IPS DF 19.7 (cell line): ENCODE results near the gene SNED1.

ENCODE experiments used
- DNase-seq: peaks from one replicate; pipeline ENCODE4 v3.0.0-alpha.2; 2013; ENCODE audit warnings: low read depth, low spot score

SNED1 gene

DNA sequence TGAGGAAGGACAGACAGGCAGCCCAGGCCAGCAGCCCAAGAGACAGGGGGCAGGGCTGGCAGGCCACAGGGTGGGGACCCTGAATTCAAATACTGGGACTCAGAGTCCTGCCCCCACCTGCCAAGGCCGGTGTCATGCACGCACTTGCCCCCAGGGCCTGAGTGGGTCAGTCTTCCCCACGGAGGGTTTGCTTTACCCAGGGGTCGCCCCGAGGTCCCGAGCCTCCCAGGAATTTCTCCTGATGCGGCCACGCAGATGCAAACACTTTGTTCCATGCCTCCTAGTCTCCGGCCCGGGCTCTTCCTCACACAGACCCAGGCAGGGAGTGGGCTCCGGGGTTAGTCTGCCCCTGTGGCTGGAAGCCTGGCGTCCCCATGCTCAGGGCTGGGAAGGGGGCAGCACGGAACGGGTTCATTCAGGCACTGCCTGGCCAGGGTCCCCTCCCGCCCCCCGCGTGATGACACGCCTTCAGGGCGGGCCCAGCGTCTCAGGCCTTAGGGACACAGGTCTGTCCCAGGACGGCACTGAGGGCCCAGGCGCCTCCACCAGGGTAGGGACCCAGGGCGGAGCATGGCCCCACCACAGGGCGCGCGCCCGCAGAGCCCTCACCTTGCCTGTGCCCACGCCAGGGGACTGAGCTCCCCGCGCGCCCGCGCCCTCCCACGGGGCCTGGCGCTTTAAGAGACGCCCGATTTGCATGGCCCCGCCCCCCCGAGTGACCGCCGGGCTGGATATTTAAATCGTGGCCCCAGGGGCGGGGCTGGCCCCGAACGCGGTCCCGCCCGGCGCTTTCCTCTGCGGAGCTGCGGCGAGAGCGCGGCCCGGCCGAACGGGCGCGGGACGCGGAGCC lies at the start of gene SNED1:
Gene SNED1, plus strand, starts transcription at position 763 of the 850 bp plus-strand sequence. CDS start 220 bp downstream, outside the sequence.
- DNase-seq: no peak

DNA sequence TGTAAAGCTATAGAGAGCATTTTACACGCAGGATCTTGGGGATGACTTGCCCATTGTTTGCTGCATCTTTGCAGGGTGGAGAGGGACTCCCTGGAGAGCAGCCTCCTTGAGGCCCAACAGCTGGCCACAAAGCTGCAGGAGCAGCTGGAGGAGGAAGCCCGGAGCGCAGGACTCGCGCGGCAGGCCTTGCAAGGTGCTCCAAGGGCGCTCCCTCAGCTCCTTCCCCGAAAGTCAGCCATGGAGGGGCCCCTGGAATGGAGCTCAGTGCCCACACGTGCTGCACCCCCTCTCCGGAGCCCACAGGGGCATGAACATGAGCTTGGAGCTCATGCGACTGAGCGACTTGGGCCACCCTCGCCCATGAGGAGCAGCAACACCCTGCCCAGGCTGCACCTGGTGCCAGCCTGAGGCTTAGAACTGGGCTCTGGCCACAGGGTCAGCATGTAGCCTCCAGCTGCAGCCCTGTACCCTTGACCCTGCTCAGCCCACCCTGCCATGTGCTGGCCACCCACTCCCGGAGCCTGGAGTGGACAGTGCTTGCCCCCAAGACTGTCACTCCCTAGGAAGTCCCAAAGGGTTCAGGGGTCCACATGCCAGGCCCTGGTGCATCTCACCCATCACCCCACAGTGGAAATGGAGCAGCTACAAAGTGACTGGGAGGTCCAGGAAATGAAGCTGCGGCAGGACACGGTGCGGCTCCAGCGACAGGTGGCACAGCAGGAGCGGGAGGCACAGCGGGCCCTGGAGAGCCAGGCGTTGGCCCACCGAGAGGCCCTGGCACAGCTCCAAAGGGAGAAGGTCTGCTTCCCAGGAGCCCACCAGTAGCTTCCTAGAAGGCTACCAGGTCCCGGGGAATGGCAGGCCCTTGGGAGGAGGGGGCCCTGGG lies 49.3 kb upstream of the SNED1 start:
- DNase-seq: no peak

DNA sequence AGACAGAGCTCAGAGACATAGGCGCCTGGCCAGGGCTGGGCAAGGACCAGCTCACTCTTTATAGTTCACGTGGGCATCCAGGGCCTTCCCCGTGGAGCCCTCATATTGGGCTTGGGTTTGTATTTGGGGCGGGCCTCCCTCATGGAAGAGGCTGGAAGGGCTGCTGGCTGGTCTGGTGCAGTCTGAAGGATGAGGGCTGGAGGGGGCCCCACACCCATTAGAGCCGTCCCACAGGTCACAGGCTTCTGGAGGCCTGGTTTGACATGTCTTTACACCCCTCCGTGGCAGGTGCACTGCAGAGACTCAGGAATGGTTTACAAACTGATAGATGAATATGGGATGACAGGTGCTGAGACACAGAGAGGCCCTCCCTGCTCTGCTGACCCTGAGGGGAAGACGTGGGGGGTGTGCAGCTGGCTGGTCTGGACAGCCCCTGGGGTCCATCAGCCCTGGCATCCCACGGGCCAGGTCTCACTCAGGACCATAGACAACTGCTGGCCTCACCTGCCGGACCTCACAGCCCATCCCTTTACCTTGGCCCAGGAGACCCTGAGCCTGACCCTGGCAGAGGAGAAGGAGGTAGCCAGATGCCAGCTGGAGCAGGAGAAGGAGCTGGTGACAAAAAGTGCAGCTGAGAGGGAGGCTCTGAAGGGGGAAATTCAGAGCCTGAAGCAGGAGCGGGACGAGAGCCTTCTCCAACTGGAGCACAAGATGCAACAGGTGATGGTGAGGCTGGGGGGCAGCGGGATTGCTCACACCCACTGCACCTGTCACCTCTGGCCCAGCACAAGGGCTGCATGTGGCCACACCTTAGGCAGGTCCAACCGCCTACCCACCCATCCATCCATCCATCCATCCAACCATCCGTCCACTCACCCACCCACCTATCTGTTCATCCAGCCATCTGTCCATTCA lies 48.4 kb upstream of the SNED1 start:
- DNase-seq: no peak

DNA sequence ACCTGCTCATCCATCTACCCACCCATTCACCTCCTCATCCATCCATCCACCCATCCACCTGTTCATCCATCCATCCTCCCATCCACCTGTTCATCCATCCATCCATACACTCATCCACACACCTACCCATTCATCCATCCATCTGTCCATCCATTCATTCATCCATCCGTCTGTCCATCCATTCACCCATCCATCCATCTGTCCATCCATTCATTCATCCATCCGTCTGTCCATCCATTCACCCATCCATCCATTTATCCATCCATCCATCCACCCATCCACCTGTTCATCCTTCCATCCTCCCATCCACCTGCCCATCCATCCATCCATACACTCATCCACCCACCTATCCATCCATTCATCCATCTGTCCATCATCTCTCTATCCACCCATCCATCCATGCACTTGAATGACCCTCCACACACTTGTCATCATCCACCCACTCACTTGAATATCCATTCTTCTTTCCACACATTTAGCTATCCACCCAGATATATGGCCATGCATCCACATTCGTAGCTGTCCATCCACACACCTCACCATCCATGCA lies 47.3 kb upstream of the SNED1 start:
- DNase-seq: no peak

DNA sequence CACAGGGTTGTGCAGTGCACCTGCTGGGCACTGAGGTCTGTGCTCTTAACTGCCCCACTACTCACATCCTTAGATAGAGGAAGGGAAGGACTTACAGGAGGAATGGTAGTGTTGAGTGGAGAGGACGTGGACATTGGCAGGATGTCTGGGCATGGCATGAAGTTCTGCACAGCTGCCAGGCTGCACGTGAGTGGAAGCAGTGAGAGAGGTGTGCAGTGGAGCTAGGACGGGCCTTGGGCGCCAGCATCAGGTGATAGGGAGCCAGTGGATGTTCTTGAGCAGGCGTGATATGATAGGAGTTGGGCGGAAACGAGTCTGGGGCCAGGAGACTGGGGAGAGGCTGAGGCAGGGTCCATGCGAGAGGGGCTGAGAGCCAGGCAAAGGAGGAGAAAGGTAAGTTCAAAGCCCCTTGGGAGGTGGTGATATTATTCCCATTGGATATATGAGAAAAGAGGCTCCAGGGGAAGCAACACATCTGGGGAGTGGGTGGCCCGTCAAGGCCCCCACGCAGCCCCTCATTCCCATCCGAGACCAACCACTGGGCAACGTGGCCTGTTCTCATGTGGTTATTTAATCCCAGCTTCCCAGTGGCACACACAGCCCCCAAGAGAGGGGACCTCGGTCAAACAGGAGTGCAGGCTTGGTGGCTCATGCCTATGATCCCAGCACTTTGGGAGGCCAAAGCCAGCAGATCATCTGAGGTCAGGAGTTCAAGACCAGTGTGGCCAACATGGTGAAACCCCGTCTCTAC lies 45.7 kb upstream of the SNED1 start:
- no peak for DNase-seq

DNA sequence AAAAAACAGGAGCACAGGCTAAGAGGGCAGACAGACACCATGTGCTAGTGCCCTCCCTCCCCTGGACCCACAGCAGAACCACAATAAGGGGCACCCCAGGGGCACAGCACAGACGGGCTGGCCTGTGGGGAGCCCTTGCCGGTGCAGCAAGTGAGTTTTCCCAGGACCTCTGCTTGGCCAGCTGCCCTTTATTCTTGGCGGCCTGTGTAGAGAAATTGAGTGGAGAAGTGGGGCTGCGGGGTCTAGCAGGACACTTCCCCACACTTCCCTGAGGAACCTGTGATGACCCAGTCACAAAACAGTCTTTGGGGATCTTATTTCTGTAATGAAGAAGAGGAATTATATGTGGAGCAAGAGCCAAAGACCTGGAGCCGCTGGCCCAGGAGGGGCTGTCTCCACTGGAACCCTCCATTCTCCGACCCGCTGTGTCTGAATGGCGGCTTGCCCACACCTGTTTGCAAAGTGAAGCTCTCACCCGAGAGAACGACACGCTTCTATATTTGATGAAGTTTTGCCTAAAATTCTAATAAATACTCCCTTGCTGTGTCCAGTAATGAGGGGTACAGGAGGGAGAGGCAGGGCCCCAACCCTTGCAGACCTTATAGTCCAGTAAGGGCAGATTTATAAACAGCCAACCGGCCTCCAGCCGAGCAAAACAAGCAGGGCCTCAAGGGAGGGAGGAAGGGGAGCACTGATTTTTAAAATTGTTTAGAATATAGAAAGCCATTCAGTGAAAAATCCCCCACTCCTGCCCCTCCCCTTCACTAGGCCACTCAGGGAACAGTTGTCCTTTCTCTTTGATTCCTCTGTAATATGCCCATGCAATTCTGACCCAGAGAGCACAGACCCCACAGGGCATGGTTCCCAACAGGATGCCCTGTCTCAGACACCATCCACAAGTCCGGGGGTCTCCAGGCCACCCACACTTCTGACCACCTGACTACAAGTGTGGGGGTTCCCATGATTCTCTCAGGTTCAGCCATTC lies 44.7 kb upstream of the SNED1 start:
- DNase-seq: no peak

DNA sequence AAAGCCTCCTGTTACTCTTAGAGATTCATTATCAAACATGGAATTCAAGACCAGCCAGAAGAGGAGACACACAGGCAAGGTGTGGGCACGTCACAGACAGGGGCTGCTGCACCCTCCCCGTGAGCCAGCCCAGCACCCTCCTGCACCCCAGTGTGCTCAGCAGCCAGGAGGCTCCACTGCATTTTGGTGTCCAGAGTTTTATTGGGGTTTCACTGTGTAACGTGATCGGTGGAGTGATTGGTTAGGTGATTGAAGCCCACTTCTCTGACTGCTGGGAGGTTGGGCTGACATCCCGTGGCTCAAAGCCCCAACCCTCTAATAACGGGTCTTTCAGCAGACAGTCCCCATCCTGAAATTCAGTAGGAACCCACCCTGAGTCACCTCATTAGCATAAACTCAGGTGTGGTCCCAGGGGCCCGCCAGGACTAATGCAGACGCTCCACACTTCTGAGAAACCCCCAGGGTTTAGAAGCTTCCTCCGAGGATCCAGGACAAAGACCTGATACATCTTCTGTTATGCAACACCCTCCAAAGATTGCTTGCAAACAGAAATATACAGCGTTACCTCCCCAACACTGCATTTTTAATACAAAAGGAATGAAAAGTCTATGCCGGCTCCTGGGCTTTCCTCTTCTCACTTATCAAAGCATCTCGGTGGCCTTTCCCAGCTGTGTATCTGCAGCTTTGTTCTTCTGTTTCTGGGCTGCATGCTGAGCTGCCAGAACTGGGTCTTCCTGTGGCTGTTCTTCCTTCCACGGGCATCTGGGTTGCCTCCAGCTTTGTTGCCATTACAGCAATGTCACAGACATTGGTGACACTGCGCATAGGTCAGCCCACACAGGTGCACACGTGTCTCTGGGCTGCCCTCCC lies 43.7 kb upstream of the SNED1 start:
- DNase-seq: no peak

DNA sequence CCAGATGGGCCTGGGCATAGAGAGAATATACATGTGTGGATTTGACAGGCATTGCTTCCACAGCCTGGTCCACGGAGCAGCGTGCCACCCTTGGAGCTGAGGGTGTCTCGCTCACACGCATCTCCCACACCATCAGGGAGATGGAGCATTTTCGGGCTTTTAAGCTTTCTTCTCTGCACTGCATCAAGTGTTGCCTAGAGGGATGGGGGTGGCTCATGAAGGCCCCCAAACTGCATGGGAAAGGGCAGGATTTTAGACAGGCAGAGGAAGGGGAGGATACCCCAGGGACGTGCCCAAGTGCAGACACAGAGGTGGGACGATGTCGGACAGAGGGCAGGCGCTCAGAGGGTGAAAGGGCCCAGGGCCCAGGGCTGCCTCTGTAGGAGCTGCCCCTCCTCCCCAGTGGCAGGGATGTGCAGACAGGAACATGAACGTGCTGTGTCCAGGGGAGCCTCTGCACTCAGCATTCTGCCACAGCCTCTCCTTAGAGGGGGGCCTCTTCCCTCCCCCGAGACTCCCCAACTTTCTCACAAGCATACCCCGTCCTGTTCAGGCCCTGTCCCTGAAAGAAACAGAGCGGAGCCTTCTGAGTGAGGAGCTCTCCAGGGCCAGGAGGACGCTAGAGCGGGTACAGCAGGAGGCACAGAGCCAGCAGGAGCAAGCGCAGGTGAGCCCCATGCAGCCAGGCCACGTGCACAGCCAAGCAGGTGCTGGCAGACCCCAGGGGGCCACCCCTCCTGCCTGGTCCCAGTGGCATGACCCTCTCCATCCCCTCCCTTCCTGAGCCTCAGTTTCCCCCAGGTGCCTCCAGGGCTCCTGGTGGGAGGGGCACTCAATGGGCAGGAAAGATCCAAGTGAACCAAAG lies 42.9 kb upstream of the SNED1 start:
- DNase-seq: no peak

DNA sequence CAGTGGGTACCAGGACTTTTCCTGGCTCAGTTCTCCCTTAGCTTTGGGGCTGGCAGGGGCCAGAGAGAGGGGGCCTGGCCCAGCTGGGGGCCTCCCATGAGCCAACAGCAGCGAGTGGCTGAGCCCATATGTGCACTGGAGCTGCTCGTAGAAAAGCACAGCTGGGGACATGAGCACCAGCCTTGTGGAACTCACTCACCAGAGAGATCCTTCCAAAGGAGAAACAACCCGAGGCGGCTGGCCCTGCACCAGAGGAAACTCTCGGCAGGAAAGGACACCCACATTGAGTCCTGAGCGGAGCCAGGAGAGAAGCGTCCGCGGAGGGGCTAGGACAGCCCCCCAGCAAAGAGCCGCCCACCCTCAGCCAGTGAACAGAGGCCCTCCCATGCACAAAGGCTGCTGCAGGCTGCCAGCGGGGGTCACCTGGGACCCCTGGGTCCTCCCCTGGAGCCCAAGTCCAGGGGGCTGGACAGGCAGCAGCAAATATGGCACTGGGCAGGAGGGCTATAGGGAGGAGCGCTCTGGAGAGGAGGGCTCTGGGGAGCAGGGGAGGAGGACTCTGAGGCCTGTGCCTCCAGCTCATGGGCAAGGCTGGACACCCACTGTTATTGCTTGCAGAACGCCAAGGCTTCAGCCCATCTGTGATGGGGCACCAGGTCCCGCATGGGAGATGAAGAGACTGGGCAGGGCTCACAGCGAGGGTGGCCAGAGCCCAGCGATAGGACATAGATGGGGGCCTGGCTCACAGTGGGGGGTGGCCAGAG lies 42.1 kb upstream of the SNED1 start:
- no peak for DNase-seq

DNA sequence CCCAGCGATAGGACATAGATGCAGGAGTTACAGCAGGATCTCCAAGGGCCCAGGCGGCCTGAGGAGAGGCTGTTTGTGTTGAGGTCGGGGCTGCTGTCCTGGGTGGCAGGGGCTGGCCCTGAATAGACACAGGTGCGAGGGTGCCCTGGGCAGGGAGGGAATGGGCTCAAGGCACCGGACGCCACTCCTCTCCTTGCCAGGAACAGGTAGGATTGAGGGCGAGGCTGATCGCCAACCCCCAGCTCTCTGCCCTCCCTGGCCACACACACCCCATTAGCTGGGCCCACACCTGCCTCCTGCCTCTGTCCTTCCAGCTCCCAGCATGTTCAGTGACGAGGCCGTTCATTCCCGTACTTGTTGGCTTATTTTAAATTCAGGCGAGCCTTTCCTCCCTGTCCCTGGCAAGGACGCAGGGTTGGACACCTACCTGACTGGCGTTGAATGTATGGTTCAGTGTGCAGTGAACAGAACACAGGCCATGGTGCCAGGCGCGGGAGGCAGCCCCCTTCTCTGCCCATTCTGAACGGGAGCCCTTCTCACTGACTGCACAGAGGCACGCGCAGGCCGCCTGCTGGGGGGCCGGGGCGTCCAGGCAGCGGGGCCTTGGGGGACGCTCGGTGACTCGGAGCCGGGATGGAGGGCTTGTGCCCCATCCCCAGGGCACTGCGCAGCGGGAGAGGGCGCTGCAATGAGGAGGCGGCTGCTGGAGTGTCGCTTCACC lies 41.3 kb upstream of the SNED1 start:
- no peak for DNase-seq

DNA sequence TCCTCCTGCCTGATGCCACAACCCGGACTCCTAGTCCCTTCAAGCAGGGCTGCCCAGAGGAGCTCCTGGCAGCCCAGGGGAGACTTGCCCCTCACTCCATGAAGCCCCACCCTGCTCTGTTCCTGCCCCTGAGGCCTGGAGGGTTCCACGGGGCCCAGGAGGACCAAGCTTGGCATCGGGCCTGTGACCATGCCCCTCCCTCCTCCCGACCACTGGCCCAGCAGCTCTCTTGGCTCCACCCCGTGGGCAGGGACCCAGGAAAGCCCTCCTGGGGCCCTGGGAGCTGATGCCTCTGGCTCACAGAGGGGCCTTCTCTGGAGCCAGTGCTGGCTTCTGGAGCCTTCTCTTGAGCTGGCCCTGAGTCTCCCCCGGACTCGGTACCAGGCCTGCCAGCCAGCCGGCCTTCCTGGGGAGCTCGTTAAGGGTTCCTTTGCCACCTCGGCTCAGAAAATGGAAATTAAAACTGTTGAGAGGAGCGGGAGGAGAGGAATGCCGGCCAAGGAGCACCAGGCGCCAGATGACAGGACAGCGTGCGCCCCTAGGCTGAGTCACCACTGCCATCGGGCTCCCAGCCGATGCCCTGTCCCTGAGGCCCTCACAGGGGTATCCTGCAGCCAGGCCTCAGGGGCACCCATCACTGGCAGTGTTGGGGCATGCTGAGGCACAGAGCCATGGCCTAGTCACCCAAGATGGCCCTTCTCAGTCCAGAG lies 40.6 kb upstream of the SNED1 start:
- no peak for DNase-seq

DNA sequence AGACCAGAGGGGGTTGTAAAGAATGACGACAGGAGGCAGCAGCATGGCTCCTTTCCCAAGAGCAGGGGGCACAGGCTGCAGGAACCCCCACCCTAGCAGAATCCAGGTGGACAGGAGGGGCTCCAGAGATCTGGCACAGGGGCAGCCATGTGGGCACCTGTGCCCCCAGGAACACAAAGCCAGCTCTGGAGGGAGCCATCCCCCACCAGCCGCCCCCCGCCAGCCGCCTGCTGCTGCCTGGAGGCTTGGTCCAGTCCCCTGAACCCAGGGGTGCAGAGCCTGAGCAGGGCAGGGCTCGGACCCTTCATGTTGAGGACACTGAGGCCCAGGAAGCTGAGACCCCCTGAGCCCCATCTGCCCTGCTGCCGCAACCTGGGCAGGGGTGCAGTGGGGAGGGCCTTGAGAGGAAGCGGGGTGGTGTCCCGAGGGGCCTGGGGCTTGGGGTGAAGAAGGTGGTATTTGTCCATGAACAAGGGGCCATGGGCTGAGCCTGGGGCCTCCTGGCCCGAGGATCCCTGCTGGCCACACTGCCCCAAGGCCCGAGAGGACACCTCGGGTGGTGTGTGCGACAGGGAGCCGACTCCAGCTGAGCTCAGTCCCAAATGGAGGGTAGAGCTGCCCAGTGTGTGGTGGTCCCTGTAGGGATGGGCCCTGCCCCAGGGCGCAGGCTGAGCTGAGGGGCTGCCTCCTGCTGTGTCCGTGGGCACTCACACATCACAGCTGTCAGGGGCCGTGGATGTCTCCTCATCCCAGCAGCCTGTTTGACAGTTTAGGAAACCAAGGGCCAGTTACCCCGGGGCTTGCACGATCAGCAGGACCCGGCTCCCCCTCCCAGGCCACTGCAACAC lies 39.8 kb upstream of the SNED1 start:
- no peak for DNase-seq

DNA sequence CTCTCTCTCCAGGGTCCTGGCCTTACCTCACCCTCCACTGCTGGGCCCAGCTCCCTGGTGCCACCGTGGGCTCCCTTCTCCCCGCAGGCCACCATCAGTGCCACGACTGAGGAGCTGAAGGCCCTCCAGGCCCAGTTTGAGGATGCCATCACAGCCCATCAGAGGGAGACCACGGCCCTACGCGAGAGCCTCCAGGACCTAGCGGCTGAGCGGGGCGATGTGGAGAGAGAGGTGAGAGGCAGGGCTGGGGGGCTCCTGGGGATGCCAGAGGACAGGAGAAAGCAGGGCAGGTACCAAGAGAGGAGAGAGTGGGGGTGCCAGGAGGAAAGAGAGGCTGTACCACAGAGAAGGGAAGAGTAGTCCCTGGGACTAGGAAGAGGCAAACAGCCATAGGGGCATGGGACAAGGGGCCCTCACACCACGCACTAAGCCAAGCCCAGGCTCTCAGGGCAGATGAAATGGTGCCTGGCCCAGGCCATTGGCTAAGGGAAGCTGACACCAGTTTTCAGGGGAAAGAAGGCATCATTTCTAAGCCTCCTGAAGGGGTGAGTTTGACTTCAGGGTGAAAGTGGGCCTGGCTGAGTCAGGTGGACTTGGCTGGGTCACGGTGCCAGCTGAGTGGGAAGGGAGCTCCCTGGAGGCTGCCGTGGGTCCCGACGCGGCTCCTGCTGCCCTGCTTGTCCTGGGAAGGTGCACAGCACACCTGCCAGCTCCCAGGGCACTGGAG lies 39.0 kb upstream of the SNED1 start:
- DNase-seq: no peak

DNA sequence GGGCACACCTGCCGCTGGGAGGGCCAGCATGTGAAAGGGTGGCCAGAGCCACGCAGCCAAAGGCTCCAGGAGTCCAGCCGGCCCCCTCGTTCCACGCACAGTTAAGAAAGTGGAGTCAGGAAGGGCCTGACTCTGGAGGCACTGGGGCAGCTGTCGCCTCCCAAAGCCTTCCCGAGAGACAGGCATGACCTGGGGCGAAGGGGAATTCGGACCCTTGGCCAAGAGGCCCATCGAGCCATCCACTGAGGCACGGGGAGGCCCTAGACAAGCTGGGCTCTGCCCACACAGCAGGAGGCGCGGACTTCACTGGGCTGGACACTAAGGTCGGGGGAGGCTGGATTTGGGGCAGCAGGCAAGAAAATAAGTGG lies 38.5 kb upstream of the SNED1 start:
- no peak for DNase-seq
